Adipocyte (in vitro differentiated cells): ENCODE measurements around the gene THBD.

Experiments used
- DNase-seq: peaks from one replicate; pipeline ENCODE4 v3.0.0-alpha.2; 2015; ENCODE audit warnings: low read depth
- H3K27me3 ChIP-seq: replicated peaks from 2 replicates; pipeline ENCODE4 v1.7.0; 2013; ENCODE audit warnings: mild to moderate bottlenecking, low read length, moderate library complexity; ENCODE audit not compliant: control insufficient read depth, insufficient read depth
- H3K36me3 ChIP-seq: 2 replicates; pipeline ENCODE4 v1.7.0; 2013; ENCODE audit warnings: low read length, mild to moderate bottlenecking, moderate library complexity; ENCODE audit not compliant: control insufficient read depth, insufficient read depth, severe bottlenecking
- H3K4me1 ChIP-seq: 2 replicates; pipeline ENCODE4 v1.7.0; 2013; ENCODE audit warnings: mild to moderate bottlenecking, low read length, moderate library complexity; ENCODE audit not compliant: control insufficient read depth, insufficient read depth
- H3K4me3 ChIP-seq: 2 replicates; pipeline ENCODE4 v1.7.0; 2013; ENCODE audit warnings: mild to moderate bottlenecking, low read length, moderate library complexity
- H3K9ac ChIP-seq: 2 replicates; pipeline ENCODE4 v1.7.0; 2013; ENCODE audit warnings: mild to moderate bottlenecking, low read length, moderate library complexity
- H3K9me3 ChIP-seq: 2 replicates; pipeline ENCODE4 v1.7.0; 2013; ENCODE audit warnings: mild to moderate bottlenecking, low read length, moderate library complexity; ENCODE audit not compliant: control insufficient read depth

THBD gene, protein sequence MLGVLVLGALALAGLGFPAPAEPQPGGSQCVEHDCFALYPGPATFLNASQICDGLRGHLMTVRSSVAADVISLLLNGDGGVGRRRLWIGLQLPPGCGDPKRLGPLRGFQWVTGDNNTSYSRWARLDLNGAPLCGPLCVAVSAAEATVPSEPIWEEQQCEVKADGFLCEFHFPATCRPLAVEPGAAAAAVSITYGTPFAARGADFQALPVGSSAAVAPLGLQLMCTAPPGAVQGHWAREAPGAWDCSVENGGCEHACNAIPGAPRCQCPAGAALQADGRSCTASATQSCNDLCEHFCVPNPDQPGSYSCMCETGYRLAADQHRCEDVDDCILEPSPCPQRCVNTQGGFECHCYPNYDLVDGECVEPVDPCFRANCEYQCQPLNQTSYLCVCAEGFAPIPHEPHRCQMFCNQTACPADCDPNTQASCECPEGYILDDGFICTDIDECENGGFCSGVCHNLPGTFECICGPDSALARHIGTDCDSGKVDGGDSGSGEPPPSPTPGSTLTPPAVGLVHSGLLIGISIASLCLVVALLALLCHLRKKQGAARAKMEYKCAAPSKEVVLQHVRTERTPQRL

DNA sequence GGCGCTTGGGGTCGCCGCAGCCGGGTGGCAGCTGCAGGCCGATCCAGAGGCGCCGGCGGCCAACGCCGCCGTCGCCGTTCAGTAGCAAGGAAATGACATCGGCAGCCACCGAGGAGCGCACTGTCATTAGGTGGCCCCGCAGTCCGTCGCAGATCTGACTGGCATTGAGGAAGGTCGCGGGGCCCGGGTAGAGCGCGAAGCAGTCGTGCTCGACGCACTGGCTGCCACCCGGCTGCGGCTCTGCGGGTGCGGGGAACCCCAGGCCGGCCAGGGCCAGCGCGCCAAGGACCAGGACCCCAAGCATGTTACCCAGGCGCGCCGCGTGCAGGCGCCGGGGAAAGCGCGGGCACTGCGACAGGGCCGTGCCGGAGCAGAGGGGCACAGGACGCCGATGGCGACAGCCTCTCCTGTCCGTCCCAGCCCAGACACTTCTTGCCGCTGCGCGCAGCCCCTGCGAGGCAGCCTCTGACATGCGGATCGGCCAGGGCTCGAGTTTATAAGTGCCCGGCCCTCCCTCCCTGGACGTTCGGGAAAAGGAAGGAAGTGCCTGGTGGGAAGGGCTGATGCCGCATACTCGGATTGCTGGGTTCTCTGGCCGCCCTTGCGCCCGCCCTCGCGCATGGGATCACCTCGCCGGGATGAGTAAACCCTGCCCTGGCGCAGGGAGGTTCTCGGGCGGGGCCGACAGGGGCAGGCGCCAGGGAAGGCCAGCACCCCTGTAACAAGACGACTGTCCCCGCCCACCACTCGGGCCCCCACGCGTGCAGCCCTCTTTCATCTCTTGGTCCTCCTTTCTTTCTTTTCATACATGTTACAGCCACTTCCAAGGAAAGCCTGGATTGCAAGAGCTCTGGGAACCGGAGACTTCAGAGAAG lies at the start of gene THBD:
TSS of gene THBD (minus strand) at position 472 of the 875 bp plus-strand sequence. CDS start at position 304, 168 bp downstream.
- Histone ChIP-seq H3K9me3 (no peaks in the 10 kb centered on the region), H3K4me1 (peaks cover 52% of the 10 kb centered on the region), H3K27me3 (no peaks in the 10 kb centered on the region), H3K4me3 (peak within 1 kb of the TSS; percentile 80), H3K36me3 (no peaks in the 10 kb centered on the region), H3K9ac (peak within 1 kb of the TSS; percentile 65)
- peak; percentile 76 for DNase-seq

DNA sequence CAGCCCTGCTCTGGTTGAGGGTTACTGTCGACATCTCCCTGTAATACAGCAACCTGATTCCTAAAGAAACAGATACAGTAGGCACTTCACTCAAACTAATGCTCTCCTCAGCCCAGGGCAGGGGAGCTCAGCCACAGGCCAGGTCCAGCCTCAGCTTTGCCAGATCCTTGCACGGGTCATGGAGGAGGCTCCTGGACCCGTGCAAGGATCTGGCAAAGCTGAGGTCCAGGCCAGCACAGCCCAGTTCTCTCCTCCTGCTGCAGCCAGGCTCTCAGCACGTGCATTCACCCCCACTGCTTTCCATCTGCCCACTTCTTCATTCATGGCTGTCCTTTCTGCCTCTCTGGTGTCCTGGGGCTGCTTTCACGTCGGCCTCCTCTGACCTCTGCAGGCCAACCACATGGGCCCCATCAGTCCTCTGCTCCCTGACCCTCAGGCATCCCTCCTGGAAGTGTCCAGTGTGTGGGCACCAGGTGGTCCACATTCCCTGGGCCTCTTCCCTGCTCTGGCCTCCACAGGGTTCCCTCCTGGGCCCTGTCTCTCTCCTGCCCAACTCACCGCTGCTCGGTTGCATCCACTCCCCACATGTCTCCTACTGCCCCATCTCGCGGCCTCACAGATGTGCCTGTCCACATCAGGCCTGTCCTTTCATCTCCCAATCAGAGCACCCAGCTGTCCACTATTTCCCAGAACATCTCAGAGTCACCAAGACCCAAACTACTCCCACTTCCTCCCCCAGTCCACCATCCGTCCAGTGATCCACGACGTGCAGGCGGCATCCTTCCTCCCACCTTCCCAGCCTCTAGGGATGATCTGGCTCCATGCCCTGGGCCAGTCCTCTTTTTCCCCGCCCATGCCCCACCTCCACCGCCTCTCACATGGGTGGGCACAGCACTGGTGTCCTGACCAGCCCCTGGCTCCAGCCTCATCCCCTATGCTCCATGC lies 48.4 kb upstream of the THBD start:
- no peak for DNase-seq
- Histone ChIP-seq H3K36me3 (no peaks in the 10 kb centered on the region), H3K4me1 (no peaks in the 10 kb centered on the region), H3K9ac (no peak overlapping the region), H3K27me3 (peaks cover 7% of the 10 kb centered on the region), H3K9me3 (no peaks in the 10 kb centered on the region), H3K4me3 (no peak overlapping the region)

DNA sequence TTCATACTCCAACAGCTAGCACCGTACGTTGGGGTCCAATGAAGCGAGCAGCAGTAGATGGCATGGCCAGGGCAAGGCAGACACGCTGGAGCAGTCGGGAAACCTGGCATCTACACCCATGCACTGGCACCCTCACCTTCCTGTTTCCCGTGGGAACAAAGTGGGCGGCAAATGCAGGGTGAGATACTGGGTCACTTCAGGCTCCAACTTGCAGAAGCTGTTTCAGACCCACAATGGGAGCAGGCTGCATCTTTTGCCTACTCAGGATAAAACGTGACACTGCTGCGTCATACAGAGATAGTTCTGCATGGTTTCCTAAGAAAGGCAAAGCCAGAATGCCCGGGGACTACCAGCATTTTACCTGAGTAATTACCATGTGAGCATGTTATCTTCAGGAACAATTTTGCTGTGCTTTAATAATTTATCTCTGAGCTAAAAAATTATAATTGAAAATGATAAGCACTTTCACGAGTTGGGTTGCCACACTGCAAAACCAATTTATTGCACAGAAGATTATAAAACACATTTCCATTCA lies 47.6 kb upstream of the THBD start:
- no peak for DNase-seq
- H3K36me3 ChIP-seq, result no peaks in the 10 kb centered on the region
- H3K4me3 ChIP-seq, result no peak overlapping the region
- H3K4me1 ChIP-seq, result no peaks in the 10 kb centered on the region
- no peak overlapping the region for H3K9ac ChIP-seq
- H3K9me3 ChIP-seq, result no peaks in the 10 kb centered on the region
- H3K27me3 ChIP-seq, result peaks cover 7% of the 10 kb centered on the region

DNA sequence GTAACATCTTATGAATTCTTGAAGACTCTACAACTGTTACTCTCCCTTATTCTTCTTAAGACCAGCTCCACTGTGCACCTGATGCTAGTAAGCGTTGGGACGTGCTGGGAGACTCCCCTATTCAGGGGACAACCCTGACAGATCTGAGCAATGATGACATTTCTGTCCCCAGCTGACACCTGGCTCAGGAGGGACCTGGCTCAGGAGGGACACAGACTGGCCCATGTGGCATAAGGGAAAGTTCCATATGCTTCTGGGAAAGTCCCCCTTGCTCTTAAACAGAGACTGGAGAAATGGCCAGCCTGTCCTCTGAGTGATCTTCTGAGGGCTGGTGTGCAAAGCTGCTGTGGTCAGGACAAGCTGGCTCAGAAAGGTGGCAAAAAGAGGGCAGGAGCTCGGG lies 46.6 kb upstream of the THBD start:
- DNase-seq, result no peak
- no peaks in the 10 kb centered on the region for H3K9me3 ChIP-seq
- no peak overlapping the region for H3K9ac ChIP-seq
- H3K4me1 ChIP-seq, result no peaks in the 10 kb centered on the region
- H3K4me3 ChIP-seq, result no peak overlapping the region
- peaks cover 7% of the 10 kb centered on the region for H3K27me3 ChIP-seq
- H3K36me3 ChIP-seq, result no peaks in the 10 kb centered on the region

DNA sequence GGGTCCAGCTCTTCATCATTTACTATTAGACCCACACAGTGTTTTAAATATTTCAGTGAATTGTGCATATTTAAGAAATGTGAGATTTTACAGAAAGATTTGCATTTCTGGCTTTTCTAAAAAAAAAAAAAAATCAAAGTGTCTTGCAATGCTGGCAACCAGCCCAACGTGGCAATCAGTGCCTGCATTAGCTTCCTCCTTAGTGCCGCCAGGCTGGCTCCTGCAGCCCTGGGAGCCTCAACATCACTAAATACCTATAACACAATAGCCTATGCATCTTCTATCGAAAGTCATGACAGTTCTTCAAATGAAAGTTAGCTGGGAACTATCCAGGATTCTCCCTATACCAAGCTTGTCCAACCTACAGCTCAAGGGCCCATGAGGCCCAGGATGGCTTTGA lies 46.0 kb upstream of the THBD start:
- no peak overlapping the region for H3K9ac ChIP-seq
- no peaks in the 10 kb centered on the region for H3K9me3 ChIP-seq
- no peaks in the 10 kb centered on the region for H3K4me1 ChIP-seq
- peaks cover 7% of the 10 kb centered on the region for H3K27me3 ChIP-seq
- DNase-seq, result no peak
- no peak overlapping the region for H3K4me3 ChIP-seq
- no peaks in the 10 kb centered on the region for H3K36me3 ChIP-seq

DNA sequence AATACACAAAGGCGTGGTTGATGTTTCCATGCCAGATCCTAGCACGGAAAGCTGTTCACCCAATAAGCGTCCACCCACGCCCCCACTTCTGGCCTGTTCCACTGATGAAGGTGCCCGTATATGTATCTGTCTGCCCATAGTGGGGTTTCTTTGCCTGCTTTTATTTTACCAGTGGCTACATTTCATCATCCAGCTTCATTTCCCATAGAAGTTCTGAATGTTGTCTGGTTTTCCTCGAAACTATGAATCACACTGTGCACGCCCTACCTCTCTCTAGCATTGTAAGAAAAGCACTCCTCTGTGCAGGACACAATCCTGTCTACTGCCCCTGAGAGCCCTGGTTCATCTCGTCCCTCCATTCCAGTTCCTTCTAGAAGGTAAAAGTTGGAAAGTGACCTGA lies 45.5 kb upstream of the THBD start:
- no peak for DNase-seq
- H3K4me3 ChIP-seq, result no peak overlapping the region
- H3K9ac ChIP-seq, result no peak overlapping the region

DNA sequence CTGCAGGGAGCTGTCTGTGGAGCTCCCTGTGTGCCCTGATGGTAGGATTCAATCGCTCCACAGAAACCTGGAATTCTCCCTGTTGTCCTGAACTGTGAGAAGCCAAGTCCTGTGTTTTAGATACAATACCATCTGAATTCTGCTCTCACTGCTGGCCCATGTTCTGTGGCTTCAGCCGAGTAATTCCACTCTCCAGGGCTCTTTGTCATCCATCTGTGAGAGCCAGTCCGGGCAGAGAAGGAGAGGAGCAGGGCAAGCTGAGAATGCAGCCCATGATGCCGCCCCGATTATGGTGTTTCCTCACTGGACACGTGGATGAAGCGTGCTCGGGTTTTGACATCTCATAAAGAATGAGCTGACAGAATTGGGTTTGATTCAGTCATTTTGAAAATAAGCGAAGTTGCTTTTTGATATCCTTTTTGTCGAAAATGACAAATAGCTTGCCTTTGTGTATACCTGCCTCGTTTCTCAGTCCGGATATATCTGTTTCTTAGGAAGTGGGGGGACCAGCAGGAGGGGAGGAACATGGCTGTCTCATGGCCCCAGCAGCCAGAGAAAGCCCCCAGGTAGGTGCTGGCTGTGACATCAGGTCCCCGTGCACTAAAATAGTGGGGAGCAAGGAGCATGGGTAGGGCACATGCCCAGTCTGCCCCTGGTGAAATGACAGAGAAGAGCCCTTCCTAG lies 44.9 kb upstream of the THBD start:
- H3K4me3 ChIP-seq, result no peak overlapping the region

More for the DNA sequence above, 45.5 kb upstream of the THBD start:
- H3K4me1 ChIP-seq, result no peaks in the 10 kb centered on the region
- no peaks in the 10 kb centered on the region for H3K9me3 ChIP-seq
- H3K27me3 ChIP-seq, result peaks cover 3% of the 10 kb centered on the region
- no peaks in the 10 kb centered on the region for H3K36me3 ChIP-seq

DNA sequence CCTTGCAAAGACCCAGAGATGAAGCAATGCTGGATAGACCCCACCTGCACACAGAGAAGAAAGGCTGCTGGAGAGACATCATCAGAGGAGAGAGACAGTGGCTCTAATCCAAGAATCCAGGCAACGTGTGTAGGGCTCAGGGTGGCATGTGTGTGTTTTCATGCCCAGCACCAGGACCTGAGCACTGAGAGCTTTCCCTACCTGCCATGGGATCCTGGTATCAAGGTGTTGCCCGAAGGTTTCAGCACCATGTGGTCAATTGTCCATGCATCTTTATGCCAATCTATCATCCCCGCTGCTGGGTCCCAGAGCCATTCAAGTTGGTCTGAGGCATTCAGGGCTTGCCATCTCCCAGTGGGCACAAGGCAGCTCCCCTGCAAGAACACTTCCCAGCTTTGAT lies 44.1 kb upstream of the THBD start:
- no peak overlapping the region for H3K4me3 ChIP-seq
- H3K9ac ChIP-seq, result no peak overlapping the region
- no peaks in the 10 kb centered on the region for H3K4me1 ChIP-seq
- peaks cover 2% of the 10 kb centered on the region for H3K27me3 ChIP-seq
- H3K36me3 ChIP-seq, result no peaks in the 10 kb centered on the region
- no peak for DNase-seq
- no peaks in the 10 kb centered on the region for H3K9me3 ChIP-seq

More for the DNA sequence above, 44.9 kb upstream of the THBD start:
- H3K27me3 ChIP-seq, result no peaks in the 10 kb centered on the region
- H3K4me1 ChIP-seq, result no peaks in the 10 kb centered on the region
- no peaks in the 10 kb centered on the region for H3K9me3 ChIP-seq
- no peak for DNase-seq
- no peak overlapping the region for H3K9ac ChIP-seq
- H3K36me3 ChIP-seq, result no peaks in the 10 kb centered on the region

DNA sequence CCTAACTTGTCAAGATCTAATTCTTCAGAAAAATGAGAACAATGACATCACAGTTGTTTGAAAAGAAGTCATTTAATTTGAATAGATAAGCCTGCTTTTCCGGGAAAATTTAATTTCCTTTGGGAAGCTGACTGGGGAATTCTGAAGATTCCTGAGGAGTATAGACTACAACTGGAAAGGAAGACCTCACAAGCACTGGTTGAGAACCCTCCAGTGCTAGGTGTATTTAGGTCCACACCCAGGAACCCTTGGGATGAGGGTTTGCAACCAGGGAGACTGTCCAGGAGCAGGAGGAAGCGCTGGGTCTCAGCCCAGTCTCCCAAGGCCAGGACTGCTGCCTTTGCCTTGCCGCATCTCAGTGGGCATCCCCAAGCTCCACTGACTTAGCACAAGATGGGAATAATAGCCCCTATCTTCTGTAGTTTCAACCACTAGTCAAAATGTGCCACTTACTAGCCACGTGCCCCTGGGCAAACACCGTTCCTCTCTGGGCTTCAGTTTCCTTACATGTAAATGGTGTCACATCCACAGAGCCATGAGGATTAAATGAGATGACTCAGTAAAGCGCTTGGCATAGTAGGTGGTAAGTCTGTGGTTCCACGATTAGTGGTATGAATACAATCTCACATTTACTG lies 43.5 kb upstream of the THBD start:
- DNase-seq, result no peak

DNA sequence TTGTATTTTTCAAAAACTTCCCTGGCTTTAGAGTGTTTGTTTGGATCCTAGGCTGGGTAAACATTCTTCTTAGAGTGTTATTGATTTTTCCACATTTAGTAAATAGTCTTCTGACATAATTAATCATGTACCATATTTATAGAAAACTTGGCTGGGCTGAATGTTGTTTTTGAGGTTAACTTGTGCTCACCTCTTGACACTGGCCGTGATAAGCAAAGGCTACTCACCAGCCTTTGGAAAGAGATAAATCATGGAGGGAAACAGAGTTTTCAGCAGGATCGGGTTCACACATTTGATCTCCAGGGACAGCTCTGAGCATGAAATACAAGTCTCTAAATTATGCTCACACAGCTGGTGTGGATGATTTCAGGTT lies 42.9 kb upstream of the THBD start:
- Histone ChIP-seq H3K9me3 (no peaks in the 10 kb centered on the region), H3K4me3 (no peak overlapping the region), H3K27me3 (peaks cover 8% of the 10 kb centered on the region)

More for the DNA sequence above, 43.5 kb upstream of the THBD start:
- peaks cover 8% of the 10 kb centered on the region for H3K27me3 ChIP-seq
- H3K4me3 ChIP-seq, result no peak overlapping the region
- H3K36me3 ChIP-seq, result no peaks in the 10 kb centered on the region
- no peaks in the 10 kb centered on the region for H3K4me1 ChIP-seq
- no peak overlapping the region for H3K9ac ChIP-seq
- no peaks in the 10 kb centered on the region for H3K9me3 ChIP-seq

More for the DNA sequence above, 42.9 kb upstream of the THBD start:
- no peak for DNase-seq
- Histone ChIP-seq H3K9ac (no peak overlapping the region), H3K36me3 (no peaks in the 10 kb centered on the region), H3K4me1 (no peaks in the 10 kb centered on the region)
